Type B pancreatic cell (in vitro differentiated cells): ENCODE results near the gene CEP162. TPM values are rescaled to one million over a fixed set of nuclear protein-coding genes. Genes with fewer than 3 reads are reported as not detected.
"Not testable (repeated sequence)": the region's sequence is repeated elsewhere in the genome, so short reads cannot be mapped to it uniquely, and the experiment has no call there.

Source experiments
- DNase-seq: peaks from one replicate; pipeline ENCODE4 v3.0.0; 2021; ENCODE audit warnings: mixed read lengths; ENCODE audit not compliant: unreplicated experiment; ENCODE audit errors: extremely low spot score
- H3K27ac Mint-ChIP-seq: 2 replicates; pipeline ENCODE4 v1.8.0; 2021; ENCODE audit warnings: mild to moderate bottlenecking, mixed read lengths
- H3K27me3 Mint-ChIP-seq: 2 replicates; pipeline ENCODE4 v1.8.0; 2021; ENCODE audit warnings: mixed read lengths
- H3K36me3 Mint-ChIP-seq: 2 replicates; pipeline ENCODE4 v1.8.0; 2021; ENCODE audit warnings: mixed read lengths
- H3K4me1 Mint-ChIP-seq: one replicate; pipeline ENCODE4 v1.8.0; 2021; ENCODE audit warnings: mixed read lengths; ENCODE audit not compliant: unreplicated experiment
- H3K4me3 Mint-ChIP-seq: 2 replicates; pipeline ENCODE4 v1.8.0; 2021; ENCODE audit warnings: mild to moderate bottlenecking, mixed read lengths
- H3K9me3 Mint-ChIP-seq: 2 replicates; pipeline ENCODE4 v1.8.0; 2021; ENCODE audit warnings: mixed read lengths
- CTCF ChIP-seq: fragments of 200-600 bp; sonication (generic); conservative IDR thresholded peaks from 2 replicates; pipeline ENCODE4 v1.5.0; 2021; ENCODE audit warnings: antibody characterized with exemption, mild to moderate bottlenecking
- total RNA-seq: library from RNA; stranded (reverse); gene quantifications from 2 replicates; pipeline ENCODE4 v1.2.1, GENCODE V29; 2021; ENCODE audit warnings: low replicate concordance

CEP162 gene
- total RNA-seq, 1 donor from 2014 or later = 17.2 TPM

GRCh38 chr6:84182001-84182400, 45.4 kb downstream of the CEP162 start:
- H3K4me1 Mint-ChIP-seq = no peaks in the 10 kb centered on the region
- DNase-seq = no peak
- no peaks in the 10 kb centered on the region for H3K27me3 Mint-ChIP-seq
- H3K4me3 Mint-ChIP-seq = no peak overlapping the region
- H3K9me3 Mint-ChIP-seq = no peaks in the 10 kb centered on the region
- peaks cover 20% of the 10 kb centered on the region for H3K36me3 Mint-ChIP-seq
- TF ChIP-seq CTCF = no peak
- H3K27ac Mint-ChIP-seq = no peak overlapping the region

DNA sequence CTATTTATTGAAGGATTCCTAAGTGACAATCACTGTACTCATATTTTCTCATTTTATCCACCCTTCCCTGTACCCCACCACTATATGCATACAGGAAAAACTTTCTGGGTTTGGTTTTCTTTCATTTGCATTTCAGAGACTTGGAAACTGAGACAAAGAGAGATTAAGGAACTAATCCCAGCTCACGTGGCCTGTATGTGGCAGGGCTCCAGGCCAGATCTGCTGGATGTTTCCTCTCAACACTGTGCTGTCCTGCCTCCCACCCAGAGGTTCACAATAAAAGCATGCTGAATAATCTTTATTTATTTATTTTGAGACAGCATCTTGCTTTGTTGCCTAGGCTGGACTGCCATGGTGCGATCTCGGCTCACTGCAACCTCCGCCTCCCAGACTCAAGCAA, 50.2 kb downstream of the CEP162 start:
- TF ChIP-seq CTCF = no peak
- Mint-ChIP-seq H3K4me1 (no peaks in the 10 kb centered on the region), H3K9me3 (no peaks in the 10 kb centered on the region), H3K27ac (no peak overlapping the region), H3K27me3 (no peaks in the 10 kb centered on the region), H3K4me3 (no peak overlapping the region), H3K36me3 (peaks cover 19% of the 10 kb centered on the region)
- DNase-seq = no peak

DNA sequence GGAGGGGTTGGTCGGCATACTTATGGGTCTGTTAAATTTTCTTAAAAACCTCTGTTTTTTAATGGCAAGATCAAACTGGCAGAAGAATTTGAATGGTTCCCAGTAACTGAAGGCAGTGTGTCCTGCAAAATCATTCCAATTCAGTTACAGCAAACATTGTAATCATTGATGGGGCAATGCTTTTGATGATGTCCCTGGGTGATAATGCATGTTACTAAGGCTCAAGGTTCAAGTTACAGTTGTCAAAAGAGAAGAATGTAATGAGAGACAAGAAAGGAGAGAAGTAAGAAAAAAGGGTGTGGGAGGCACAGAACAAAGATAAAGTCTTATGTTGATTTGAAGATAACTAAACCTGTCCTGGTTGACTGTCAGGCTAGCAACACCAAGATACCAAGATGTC, 54.9 kb downstream of the CEP162 start:
- Mint-ChIP-seq H3K4me1 (no peaks in the 10 kb centered on the region), H3K36me3 (peaks cover 9% of the 10 kb centered on the region), H3K9me3 (no peaks in the 10 kb centered on the region), H3K27me3 (no peaks in the 10 kb centered on the region), H3K27ac (no peak overlapping the region), H3K4me3 (no peak overlapping the region)
- DNase-seq = no peak
- no peak for TF ChIP-seq CTCF

DNA sequence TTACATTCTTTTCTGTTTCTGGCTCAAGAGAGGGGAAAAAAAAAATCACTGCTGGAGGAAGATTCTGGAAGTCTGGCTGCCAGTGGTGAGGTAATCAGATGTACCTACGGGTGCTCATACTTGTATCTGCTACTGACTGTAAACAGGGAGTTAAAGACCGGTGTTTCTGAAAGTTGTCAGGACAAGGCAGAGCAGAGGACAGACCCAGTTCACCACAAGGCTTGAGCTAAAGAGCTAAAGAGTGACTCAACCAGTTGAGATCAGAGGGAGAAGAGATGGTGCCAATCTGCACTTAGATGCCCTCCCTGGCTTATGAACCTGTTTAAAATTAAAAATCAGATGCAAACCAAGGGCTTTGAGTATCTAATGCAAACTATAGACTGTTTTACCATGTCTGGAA, 55.4 kb downstream of the CEP162 start:
- Mint-ChIP-seq H3K4me1 (no peaks in the 10 kb centered on the region), H3K4me3 (no peak overlapping the region), H3K27ac (no peak overlapping the region), H3K9me3 (no peaks in the 10 kb centered on the region), H3K36me3 (peaks cover 9% of the 10 kb centered on the region), H3K27me3 (no peaks in the 10 kb centered on the region)
- TF ChIP-seq CTCF = no peak
- DNase-seq = no peak

- Mint-ChIP-seq H3K27ac (no peak overlapping the region), H3K9me3 (no peaks in the 10 kb centered on the region), H3K36me3 (peaks cover 29% of the 10 kb centered on the region), H3K4me1 (no peaks in the 10 kb centered on the region), H3K4me3 (no peak overlapping the region), H3K27me3 (no peaks in the 10 kb centered on the region)
- TF ChIP-seq CTCF = no peak
- no peak for DNase-seq
These were observed 60.0 kb downstream of the CEP162 start for GRCh38 chr6:84167457-84167856.

GRCh38 chr6:84166395-84166794, 61.0 kb downstream of the CEP162 start:
- DNase-seq = no peak
- no peak overlapping the region for H3K27ac Mint-ChIP-seq
- no peak for TF ChIP-seq CTCF
- H3K27me3 Mint-ChIP-seq = no peaks in the 10 kb centered on the region
- no peaks in the 10 kb centered on the region for H3K4me1 Mint-ChIP-seq
- peaks cover 31% of the 10 kb centered on the region for H3K36me3 Mint-ChIP-seq
- no peak overlapping the region for H3K4me3 Mint-ChIP-seq
- no peaks in the 10 kb centered on the region for H3K9me3 Mint-ChIP-seq

DNA sequence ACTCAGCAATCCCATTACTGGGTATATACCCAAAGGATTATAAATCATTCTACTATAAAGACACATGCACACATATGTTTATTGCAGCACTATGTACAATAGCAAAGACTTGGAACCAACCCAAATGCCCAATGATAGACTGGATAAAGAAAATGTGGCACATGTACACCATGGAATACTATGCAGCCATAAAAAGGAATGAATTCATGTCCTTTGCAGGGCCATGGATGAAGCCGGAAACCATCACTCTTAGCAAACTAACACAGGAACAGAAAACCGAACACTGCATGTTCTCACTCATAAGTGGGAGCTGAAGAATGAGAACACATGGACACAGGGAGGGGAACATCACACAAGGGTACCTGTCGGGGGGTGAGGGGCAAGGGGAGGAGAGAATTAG, 63.1 kb downstream of the CEP162 start:
- not testable (repeated sequence) for H3K4me3 Mint-ChIP-seq, H3K4me1 Mint-ChIP-seq

More for the DNA sequence above, 63.1 kb downstream of the CEP162 start:
- not testable (repeated sequence) for DNase-seq, H3K9me3 Mint-ChIP-seq, H3K27me3 Mint-ChIP-seq, H3K27ac Mint-ChIP-seq
- H3K36me3 Mint-ChIP-seq = peaks cover 36% of the 10 kb centered on the region
